HG02571 (cell line): ENCODE data around the gene MEF2C.
"Not testable (repeated sequence)": the region's sequence is repeated elsewhere in the genome, so short reads cannot be mapped to it uniquely, and the experiment has no call there.

Source experiments
- ATAC-seq: cut with Tn5 transposase; IDR thresholded peaks from one replicate; pipeline ENCODE4 v1.9.1; 2021; ENCODE audit warnings: mild to moderate bottlenecking, moderate library complexity; ENCODE audit not compliant: unreplicated experiment

Gene MEF2C

DNA sequence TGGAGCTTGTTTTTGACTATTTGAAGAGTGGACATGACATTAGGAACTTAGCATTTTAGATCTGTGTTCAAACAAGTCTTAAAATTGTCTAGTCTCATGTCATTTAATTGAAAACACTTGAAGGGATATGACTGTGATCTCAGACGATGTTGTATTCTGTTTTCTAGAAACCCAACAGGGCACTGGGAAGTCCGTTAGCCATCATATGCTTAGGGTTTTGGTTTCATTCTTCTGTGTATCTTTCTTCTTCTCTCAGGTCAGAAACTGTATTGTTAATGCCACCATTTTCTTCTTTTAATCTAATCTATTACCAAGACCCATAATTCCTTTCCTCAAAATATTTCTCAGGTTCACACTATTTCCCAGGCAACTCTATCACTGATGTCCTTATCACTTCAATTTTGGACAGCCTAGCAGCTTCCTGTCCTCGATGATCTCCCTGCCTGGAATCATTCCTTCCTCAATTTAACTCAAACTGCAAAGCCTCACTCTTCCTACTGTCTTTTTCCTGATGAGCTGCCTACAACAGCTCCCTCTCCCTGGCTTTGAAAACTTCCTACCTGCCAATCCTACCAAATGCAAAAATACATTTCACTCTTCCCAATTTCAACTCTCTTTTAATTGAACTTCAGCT, 77.7 kb downstream of the MEF2C start:
- ATAC-seq = no peak

DNA sequence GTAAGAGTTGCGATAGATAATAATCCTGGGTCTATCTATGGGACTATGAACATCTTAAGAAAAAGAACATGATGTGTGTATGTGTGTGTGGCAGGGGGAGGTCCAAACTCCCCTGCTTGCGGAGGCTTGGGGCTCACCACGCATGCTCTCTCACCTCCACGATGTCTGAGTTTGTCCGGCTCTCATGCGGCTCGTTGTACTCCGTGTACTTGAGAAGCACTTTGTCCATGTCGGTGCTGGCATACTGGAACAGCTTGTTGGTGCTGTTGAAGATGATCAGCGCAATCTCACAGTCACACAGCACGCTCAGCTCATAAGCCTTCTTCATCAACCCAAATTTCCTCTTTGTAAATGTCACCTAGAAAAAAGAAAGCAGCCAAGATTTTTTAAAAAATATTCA, 78.5 kb downstream of the MEF2C start:
- ATAC-seq = no peak

DNA sequence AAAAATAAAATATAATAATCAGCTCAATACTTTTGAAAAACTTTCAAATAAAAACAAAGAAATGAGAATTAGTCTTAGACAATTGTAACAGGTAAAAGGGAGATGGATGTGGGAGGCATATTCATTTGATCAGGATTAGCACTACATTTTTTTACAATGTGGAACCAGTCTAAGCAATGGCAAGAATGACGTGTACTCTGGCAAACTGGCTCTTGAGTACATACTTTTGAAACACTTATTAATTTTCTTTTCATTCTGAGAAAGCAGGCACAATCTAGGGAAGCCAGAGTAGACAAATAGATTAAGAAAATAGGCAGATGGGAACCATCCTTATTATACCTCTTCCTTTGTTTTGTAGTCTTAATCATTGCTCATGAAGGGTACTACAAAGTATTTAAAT, 79.7 kb downstream of the MEF2C start:
- no peak for ATAC-seq

DNA sequence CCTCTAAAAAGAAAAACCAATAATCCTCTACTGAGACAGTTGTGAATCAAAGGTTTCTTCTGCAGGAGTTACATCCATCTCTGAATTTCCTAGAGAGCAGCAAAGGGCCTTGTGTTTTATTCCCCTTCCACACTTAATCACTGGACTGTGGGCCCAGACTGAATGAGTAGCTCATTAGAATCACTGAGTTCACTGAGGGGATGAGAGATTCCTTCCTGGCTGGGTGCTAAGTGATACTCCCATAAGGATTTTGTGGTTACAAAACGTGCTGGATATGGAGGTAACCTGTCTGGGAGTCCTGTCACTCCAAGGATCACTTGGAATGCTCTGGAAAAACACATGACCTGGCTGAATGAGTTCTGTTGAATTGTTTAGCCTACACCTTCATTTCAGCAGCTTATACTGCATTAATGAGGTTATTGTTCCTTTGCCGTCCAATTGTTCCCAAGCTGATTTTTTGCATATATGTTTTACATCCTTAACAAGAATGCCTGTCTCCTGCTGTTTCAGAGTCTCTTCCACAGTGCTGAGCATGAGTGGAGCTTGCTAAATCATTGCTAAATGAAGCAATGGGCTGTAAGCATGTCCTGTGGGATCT, 82.9 kb downstream of the MEF2C start:
- ATAC-seq = no peak

DNA sequence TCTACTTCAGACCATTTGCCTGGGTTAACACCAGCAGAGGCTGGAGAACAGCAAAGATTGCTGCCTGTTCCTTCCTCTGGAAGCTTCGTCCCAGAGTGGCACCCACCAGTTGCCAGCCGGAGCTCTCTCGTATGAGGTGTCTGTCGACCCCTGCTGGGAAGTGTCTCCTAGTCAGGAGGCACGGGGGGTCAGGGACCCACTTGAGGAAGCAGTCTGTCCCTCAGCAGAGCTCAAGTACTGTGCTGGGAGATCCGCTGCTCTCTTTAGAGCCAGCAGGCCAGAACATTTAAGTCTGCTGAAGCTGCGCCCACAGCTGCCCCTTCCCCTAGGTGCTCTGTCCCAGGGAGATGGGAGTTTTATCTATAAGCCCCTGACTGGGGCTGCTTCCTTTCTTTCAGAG, 84.1 kb downstream of the MEF2C start:
- ATAC-seq = not testable (repeated sequence)

DNA sequence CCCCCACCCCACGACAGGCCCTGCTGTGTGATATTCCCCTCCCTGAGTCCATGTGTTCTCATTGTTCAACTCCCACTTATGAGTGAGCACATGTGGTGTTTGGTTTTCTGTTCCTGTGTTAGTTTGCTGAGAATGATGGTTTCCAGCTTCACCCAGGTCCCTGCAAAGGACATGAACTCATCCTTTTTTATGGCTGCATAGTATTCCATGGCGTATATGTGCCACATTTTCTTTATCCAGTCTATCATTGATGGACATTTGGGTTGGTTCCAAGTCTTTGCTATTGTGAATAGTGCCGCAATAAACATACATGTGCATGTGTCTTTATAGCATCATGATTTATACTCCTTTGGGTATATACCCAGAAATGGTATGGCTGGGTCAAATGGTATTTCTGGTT, 89.2 kb downstream of the MEF2C start:
- not testable (repeated sequence) for ATAC-seq

DNA sequence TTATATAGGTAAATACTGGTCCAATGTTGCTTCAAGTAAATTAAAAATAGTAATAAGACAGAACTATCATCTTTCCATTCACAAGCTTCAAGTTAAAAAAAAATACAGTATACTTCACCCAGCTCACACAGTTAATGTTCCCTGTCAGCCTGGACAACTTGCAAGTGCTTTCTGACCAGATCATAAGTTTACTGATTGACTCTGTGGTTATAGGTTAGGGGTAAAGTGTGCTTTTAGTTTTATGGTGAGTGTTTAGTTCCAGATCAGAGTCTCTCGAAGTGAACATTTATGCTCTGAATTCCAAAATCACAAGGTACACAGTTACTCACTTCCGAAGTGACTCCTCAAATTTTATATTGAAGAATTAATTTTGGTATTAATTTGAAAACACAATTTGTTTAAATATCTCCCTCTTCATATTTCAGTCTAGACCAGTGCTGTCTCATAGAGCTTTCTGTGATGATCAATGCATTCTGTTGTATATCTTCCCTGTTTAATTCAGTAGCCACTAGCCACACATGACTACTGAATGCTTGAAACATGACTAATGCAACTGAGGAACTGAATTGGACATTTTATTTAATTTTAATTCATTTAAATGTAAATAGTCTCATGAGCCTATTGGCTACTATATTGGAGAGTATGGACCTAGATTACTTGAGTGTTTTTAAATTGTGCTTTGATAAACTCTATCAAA, 90.7 kb downstream of the MEF2C start:
- ATAC-seq = peak; percentile 77

DNA sequence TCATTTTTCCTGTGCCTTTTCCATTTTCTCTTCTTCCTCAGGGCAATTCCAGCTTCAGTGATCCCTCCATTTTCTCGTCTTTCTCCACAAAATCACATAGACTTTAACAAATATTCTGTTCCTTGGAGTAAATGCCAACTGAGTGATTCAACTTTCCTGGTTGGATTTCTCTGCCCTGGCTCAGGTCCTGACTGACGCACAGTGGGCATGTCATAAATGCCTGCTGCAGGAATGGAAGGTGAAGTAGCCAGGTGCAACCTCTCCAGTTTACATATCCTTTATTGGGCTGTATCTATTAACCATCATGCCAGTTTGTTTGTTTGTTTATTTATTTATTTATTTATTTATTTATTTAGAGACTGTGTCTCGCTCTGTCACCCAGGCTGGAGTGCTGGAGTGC, 95.1 kb downstream of the MEF2C start:
- no peak for ATAC-seq

DNA sequence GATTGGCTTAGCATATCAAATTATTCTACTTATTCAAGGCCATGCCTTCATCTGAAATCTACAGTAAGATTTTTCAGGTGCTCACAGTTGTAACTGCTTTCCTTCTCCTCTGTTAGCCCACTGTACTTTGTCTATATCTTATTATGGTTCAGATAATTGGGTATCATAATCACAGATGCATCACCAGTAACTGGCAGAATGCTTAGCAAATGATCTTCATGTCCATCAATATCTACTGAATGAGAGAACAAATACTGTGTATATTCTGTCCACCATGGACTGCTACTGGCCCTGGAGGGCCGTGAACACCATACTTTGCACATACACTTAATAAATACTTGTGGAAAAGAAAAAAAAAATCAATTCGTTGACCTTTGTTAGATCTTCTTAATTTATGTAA, 96.2 kb downstream of the MEF2C start:
- ATAC-seq = no peak

DNA sequence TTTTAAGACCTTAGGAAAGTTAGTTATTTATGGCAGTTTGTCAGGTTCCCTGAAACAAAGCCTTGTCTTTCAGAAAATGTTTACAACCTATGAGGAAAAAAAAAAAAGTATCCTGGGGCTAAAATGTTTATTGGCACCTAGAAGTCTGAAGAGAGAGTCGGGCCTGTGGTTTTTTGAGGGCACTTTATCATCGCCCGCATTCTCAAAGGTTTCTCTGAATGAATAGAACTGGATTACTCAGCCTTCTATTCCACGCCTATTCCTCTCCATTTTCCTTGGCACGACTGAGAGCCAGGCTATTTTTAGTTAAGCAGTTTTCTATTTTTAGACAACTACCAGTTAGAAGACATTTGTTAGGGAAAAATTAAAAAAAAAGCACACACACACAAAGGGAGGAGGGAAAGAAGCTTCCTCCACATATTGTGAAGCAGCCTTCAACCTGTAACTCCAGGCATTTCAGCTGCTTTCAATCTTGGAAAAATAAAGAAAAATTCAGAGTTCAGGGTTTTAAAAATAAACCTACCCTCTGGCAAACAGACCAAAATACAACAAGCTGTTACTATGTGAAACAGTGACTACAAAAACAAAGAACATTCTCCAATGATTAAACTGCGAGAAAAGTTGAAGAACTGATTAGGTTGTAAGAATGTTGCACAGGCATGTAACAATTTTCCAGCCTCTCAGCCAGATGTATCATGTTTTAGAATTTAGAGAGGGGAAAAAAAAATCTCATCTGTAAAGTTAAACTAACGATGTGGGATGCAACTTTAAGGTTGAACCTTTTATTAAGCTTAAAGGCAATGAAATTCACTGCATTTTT, 97.0 kb downstream of the MEF2C start:
- ATAC-seq = peak; percentile 44

DNA sequence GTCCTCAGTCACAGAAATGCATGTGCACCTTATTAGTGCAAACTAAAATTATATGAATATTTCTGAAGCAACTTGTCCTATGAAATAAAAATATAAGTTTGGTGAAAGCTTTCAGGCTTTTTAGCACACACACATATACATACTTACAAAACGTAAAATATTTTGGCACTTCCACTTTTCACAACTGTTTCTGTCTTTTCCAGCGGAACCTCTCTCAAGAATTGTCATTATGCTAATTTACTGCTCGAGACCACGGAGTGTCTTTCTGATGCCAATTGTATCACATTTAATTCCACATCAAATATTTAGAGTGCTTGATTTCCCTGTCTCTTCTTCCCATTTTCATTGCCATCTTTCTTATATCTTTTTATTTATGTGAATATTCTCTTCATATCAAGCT, 100.4 kb downstream of the MEF2C start:
- ATAC-seq = no peak

DNA sequence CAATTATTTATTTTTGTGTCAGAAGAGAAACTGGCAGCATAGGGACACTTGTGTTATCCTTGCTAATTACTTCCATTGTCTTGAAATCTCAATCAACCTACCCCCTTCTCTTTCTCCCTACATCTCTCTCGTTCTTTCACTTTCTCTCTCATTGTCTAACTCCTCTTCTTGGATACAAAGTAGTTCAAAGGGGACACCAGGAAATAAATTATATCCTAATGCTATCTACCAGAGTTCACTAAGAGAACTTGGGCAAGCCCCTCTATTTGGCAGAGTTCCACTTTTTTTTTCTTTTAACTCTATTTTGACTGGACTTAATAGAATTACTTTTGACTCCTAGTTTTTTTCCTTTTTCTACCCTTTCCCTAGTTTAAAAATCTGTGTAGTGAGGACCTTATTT, 102.2 kb downstream of the MEF2C start:
- ATAC-seq = no peak

DNA sequence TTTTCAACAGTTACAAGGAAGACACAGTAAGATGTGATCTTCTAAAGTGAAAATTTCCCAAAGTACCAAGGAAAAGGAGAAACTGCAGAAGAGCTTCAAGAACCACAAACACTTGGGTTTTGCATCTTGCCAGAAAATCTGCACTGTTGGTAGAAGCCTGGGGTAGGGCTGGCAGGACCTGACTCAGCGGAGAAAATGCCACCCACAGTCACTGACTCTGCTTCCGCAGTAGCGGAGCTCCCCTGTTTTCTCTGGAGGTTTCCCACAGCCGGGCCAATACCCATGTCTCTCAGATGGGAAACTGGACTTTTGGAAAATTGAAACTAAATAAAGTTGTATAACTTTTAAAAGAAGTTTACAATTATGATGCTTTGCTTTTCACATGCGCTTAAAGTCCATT, 104.2 kb downstream of the MEF2C start:
- no peak for ATAC-seq

DNA sequence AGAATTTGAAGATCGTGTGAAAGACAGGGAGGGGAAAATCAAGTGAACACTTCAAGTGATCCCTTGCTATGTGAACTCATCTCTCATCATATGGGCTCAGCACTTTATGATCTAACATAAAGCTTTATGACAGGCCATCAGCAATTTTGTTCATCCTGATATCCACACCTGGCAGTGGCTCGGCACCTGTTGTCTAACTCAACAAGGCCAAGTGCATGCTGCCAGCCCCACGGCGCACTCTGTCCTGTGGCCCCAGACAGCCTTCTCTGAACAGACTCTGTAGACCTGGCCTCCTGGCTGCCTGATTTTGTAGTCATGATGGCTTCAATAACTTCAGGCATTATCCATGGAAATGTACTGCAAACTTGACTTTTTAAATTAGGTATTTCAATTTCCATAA, 106.3 kb downstream of the MEF2C start:
- ATAC-seq = no peak

DNA sequence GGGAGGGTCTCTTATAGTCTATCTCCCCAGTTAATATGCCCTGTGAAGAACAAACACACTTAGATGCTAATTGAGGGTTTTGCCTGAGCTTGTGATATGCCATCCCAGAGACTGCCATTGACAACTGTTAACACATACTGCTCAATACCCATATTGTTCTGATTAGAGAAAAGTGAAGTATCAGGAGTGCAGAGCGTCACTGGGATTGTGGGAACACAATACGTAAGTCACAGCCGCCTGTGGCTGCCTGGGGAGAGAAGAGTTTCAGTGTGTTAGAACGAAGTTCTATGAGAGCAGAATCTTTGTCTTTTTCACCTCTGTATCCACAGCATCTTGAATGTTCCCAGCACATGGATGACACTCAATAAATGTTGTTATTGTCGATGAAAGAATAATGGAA, 110.2 kb downstream of the MEF2C start:
- no peak for ATAC-seq

DNA sequence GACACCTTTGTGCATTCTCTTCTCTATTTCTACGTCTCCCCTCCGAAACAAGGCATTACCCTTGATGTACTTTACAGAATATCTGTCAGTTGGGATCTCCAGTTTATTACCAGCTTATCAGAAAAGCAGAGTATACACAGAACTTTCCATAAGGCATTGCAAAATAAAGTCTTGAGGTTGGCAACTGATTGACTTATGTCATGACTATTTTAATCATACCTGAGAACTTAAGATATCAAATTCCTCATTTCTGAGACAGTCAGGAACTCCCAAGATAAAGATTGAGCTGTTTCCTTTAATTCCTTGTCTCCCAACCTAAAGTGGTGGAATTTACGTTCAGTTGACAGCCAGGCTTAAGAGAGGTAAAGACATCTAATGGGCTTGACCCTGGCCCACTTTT, 110.9 kb downstream of the MEF2C start:
- ATAC-seq = no peak

DNA sequence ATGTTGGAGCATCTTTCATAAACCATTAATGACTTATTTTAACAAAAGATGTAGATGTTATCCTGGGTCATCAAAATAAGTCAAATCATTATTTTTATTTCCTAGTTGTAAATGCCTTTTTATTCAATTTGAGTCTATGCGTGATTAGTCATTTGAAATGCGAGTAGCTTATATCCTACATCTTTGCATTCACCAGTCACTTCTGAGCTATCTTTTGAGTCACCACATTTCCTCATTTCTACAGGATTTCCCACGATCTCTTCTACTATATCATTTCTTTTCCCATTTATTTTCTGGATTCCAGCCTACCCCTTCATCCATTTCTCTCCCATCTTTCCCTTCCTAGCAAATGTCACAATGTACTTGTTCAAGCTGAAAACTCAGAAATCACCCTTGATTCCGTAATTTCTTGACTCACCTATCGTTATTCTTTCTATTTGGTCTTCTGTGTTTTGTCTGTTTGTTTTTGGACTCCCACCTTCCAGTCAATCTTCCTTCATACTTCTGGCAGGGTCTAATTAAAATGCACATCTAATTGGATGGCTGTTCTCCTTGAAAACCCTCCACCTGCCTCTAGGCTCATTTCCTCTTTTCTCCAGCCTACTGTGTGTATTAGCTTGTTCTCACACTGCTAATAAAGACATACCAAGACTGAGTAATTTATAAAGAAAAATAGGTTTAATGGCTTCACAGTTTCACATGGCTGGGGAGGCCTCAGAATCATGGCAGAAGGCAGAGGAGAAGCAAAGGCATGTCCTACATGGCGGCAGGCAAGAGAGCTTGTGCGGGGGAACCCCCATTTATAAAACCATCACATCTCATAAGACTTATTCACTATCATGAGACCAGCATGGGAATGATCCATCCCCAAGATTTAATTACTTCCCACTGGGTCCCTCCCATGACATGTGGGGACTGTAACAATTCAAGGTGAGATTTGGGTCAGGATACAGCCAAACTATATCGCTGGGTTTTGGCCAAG, 112.4 kb downstream of the MEF2C start:
- no peak for ATAC-seq

DNA sequence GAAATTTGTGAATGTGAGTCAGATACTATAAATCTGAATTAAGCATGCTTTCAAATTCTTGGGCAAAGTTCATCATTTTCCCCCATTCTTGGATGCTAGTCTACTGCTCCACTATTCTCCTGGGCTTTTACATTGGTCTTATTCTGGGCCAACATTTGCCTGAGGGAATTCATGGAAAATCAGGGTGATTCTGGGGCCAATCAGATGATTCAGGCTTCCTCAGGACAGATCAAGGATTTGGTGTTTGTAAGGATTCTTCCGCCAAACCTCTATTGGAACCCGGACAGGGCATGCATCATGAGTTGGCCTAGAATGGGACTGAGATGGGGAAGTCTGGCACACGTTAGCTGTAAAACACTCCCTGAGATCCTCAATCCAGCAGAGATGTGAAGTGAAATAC, 113.8 kb downstream of the MEF2C start:
- no peak for ATAC-seq

DNA sequence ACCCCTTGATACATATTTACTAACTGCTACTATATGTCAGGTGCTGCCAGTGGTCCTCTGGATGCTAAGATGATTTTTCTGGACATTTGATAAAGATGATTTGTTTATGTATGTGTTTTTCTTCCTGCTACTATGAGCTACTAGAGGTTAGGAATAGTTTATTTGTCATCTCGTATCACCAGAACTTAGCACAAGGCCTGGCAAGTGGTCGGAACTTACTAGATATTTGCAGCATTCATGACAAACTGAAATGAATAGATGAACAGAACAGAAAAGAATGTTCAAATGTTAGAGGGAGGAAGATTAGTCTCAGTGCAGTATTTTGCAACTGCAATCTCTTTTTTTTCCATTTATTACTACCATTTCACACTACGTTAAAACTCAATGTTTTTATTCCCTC, 114.6 kb downstream of the MEF2C start:
- no peak for ATAC-seq

DNA sequence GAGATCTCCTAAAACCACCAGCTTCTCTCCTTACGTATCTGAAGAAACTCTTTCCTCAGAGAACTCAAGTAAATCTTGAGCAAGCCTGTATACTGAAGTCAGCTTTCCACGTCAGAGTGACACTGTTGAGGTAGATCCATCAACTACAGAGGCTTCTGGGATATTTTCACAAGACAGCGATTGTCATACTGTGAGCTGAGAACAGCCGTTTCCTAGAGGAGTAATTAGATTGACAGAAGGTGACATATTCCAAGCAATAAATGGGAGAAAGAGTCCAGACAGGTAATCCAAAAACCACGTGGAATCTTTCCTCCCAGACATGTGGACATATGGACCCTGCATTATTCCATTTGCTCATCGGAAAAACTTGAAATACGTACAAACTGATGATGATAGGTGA, 117.2 kb downstream of the MEF2C start:
- ATAC-seq = no peak

DNA sequence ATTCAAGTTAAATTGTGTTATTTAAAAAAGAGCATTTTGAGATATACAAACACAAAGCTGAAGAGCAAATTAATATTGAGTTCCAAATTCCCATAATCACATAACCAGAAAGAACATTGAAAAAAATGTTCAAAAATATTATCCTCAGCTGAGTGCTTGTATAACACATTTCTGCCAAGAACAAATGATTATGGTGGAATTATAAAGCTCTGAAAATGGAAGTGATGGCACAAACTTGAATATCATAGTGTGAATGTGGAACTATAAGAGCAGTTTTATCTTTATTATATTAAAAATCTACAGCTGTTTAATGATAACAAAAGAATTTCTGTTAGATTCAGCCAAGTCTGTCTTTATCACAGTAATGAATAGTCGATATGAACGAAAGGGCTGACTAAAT, 117.8 kb downstream of the MEF2C start:
- no peak for ATAC-seq
